IMR-90 (cell line): ENCODE data around the gene CCDC69. TPM values are rescaled to one million over a fixed set of nuclear protein-coding genes. Genes with fewer than 3 reads are reported as not detected.

ENCODE experiments used
- ATAC-seq: fragments of 200-7000 bp; cut with Tn5 transposase; 2 replicates; pipeline ENCODE4 v1.9.1; 2020; ENCODE audit warnings: low read depth, mild to moderate bottlenecking, moderate library complexity
- BruUV-seq: library from RNA; stranded (reverse); fragments of 400-500 nt; replicated peaks from 2 replicates; lab custom pipeline; 2021; lab: Mats Ljungman, UMichigan
- CTCF ChIA-PET: fragments of 300-600 bp; formaldehyde crosslinking; extraction: SDS; loops from one replicate; lab custom pipeline; 2021; ENCODE audit warnings: antibody characterized with exemption; lab: Yijun Ruan, JAX
- POLR2A ChIA-PET: fragments of 300-600 bp; sonication (Branson Sonifier 250); formaldehyde crosslinking; loops from one replicate; lab custom pipeline; 2022; ENCODE audit warnings: antibody characterized with exemption; ENCODE audit not compliant: unreplicated experiment; lab: Charles Lee
- DNase-seq: peaks from one replicate; pipeline ENCODE4 v3.0.0; 2013
- H2AFZ ChIP-seq: replicated peaks from 2 replicates; pipeline ENCODE3; 2013; ENCODE audit warnings: low read length, mild to moderate bottlenecking; ENCODE audit not compliant: poor library complexity
- H2AK5ac ChIP-seq: 2 replicates; pipeline ENCODE4 v1.6.1; 2013; ENCODE audit warnings: low read depth, low read length, inconsistent platforms
- H2AK9ac ChIP-seq: replicated peaks from 2 replicates; pipeline ENCODE3; 2013; ENCODE audit warnings: mild to moderate bottlenecking, low read depth, low read length, moderate library complexity; ENCODE audit not compliant: poor library complexity
- H2BK120ac ChIP-seq: 2 replicates; pipeline ENCODE4 v1.6.1; 2013; ENCODE audit warnings: low read depth, low read length, inconsistent platforms
- H2BK15ac ChIP-seq: 3 replicates; pipeline ENCODE4 v1.6.1; 2013; ENCODE audit warnings: low read depth, low read length, inconsistent platforms
- H2BK20ac ChIP-seq: 2 replicates; pipeline ENCODE4 v1.6.1; 2013; ENCODE audit warnings: low read depth, mild to moderate bottlenecking, inconsistent platforms, low read length, moderate library complexity
- H2BK5ac ChIP-seq: 2 replicates; pipeline ENCODE4 v1.6.1; 2013; ENCODE audit warnings: mild to moderate bottlenecking, low read depth, low read length, inconsistent platforms; ENCODE audit not compliant: poor library complexity, severe bottlenecking
- H3K14ac ChIP-seq: replicated peaks from 2 replicates; pipeline ENCODE4 v1.6.1; 2013; ENCODE audit warnings: low read depth, low read length, inconsistent platforms
- H3K18ac ChIP-seq: 2 replicates; pipeline ENCODE4 v1.6.1; 2013; ENCODE audit warnings: low read depth, low read length, control low read depth
- H3K23ac ChIP-seq: 2 replicates; pipeline ENCODE4 v1.6.1; 2013; ENCODE audit warnings: low read depth, low read length, inconsistent platforms
- H3K27ac ChIP-seq: 2 replicates; pipeline ENCODE4 v1.5.1; 2013; ENCODE audit warnings: mild to moderate bottlenecking, control low read depth, low read length; ENCODE audit not compliant: insufficient read depth
- H3K27me3 ChIP-seq: 2 replicates; pipeline ENCODE4 v1.6.1; 2013; ENCODE audit warnings: low read length; ENCODE audit not compliant: control insufficient read depth, insufficient read depth
- H3K36me3 ChIP-seq: 2 replicates; pipeline ENCODE4 v1.6.1; 2013; ENCODE audit warnings: low read length, mixed read lengths; ENCODE audit not compliant: control insufficient read depth, insufficient read depth
- H3K4ac ChIP-seq: 2 replicates; pipeline ENCODE4 v1.6.1; 2013; ENCODE audit warnings: low read depth, low read length, inconsistent platforms
- H3K4me1 ChIP-seq: 2 replicates; pipeline ENCODE4 v1.6.1; 2013; ENCODE audit warnings: low read length, mixed read lengths; ENCODE audit not compliant: control insufficient read depth, insufficient read depth
- H3K4me2 ChIP-seq: 2 replicates; pipeline ENCODE4 v1.6.1; 2013; ENCODE audit warnings: low read depth, mild to moderate bottlenecking, control low read depth, low read length, moderate library complexity
- H3K4me3 ChIP-seq: 2 replicates; pipeline ENCODE4 v1.5.1; 2013; ENCODE audit warnings: low read depth, mild to moderate bottlenecking, control low read depth, low read length, moderate library complexity; ENCODE audit not compliant: insufficient read depth
- H3K56ac ChIP-seq: 2 replicates; pipeline ENCODE4 v1.6.1; 2013; ENCODE audit warnings: low read length, inconsistent platforms; ENCODE audit not compliant: insufficient read depth; ENCODE audit errors: extremely low read depth
- H3K79me1 ChIP-seq, 2 experiments: 2 replicates each; pipeline ENCODE4 v1.6.1; 2013; ENCODE audit warnings: low read length in 2 of 2, inconsistent platforms in 1 of 2, low read depth in 1 of 2
- H3K9ac ChIP-seq: 2 replicates; pipeline ENCODE4 v1.6.1; 2013; ENCODE audit warnings: low read depth, low read length, control low read depth
- H3K9me1 ChIP-seq: 2 replicates; pipeline ENCODE4 v1.6.1; 2013; ENCODE audit warnings: low read length, inconsistent platforms; ENCODE audit not compliant: insufficient read depth
- H3K9me3 ChIP-seq: 2 replicates; pipeline ENCODE4 v1.6.1; 2013; ENCODE audit warnings: low read length; ENCODE audit not compliant: control insufficient read depth, insufficient read depth
- H4K20me1 ChIP-seq: 2 replicates; pipeline ENCODE4 v1.6.1; 2013; ENCODE audit warnings: low read length, inconsistent platforms; ENCODE audit not compliant: insufficient read depth
- H4K5ac ChIP-seq: 2 replicates; pipeline ENCODE4 v1.6.1; 2013; ENCODE audit warnings: mild to moderate bottlenecking, low read depth, low read length, control low read depth
- H4K8ac ChIP-seq, 2 experiments: 2 replicates each; pipeline ENCODE4 v1.6.1; 2013; ENCODE audit warnings: low read depth in 2 of 2, low read length in 2 of 2, control low read depth in 1 of 2, inconsistent platforms in 1 of 2
- H4K91ac ChIP-seq: 2 replicates; pipeline ENCODE4 v1.6.1; 2013; ENCODE audit warnings: low read depth, low read length, inconsistent platforms; ENCODE audit not compliant: insufficient read depth
- BHLHE40 ChIP-seq: fragments of 150-350 bp; IDR thresholded peaks from 2 replicates; pipeline ENCODE4 v1.6.1; 2016; ENCODE audit warnings: mild to moderate bottlenecking, low read depth, low read length
- CEBPB ChIP-seq: IDR thresholded peaks from 2 replicates; pipeline ENCODE4 v1.6.1; 2012; ENCODE audit warnings: low read depth, low read length, improper control_type of control experiment
- CHD1 ChIP-seq: IDR thresholded peaks from 2 replicates; pipeline ENCODE4 v1.6.1; 2012; ENCODE audit warnings: low read depth, low read length, improper control_type of control experiment
- CTCF ChIP-seq: conservative IDR thresholded peaks from 2 replicates; pipeline ENCODE4 v1.5.1; 2012; ENCODE audit warnings: mild to moderate bottlenecking, low read depth, low read length, improper control_type of control experiment
- FOS ChIP-seq: fragments of 150-350 bp; IDR thresholded peaks from 2 replicates; pipeline ENCODE4 v1.6.1; 2016; ENCODE audit warnings: low read depth, low read length
- MAFK ChIP-seq: IDR thresholded peaks from 2 replicates; pipeline ENCODE4 v1.6.1; 2012; ENCODE audit warnings: low read depth, low read length, improper control_type of control experiment
- MAZ ChIP-seq: IDR thresholded peaks from 2 replicates; pipeline ENCODE4 v1.6.1; 2012; ENCODE audit warnings: low read depth, mild to moderate bottlenecking, low read length, improper control_type of control experiment, moderate library complexity, borderline replicate concordance
- MXI1 ChIP-seq: IDR thresholded peaks from 2 replicates; pipeline ENCODE4 v1.6.1; 2012; ENCODE audit warnings: low read depth, mild to moderate bottlenecking, low read length, moderate library complexity, borderline replicate concordance
- POLR2A ChIP-seq: IDR thresholded peaks from 2 replicates; pipeline ENCODE4 v1.6.1; 2012; ENCODE audit warnings: mild to moderate bottlenecking, low read depth, low read length
- RAD21 ChIP-seq: IDR thresholded peaks from 2 replicates; pipeline ENCODE4 v1.6.1; 2012; ENCODE audit warnings: low read length, improper control_type of control experiment
- RCOR1 ChIP-seq: IDR thresholded peaks from 2 replicates; pipeline ENCODE4 v1.6.1; 2012; ENCODE audit warnings: mild to moderate bottlenecking, low read length, improper control_type of control experiment; ENCODE audit not compliant: insufficient replicate concordance
- RFX5 ChIP-seq: IDR thresholded peaks from 2 replicates; pipeline ENCODE4 v1.8.0; 2012; ENCODE audit warnings: low read depth, mild to moderate bottlenecking, low read length, moderate library complexity
- SMC3 ChIP-seq: fragments of 150-350 bp; IDR thresholded peaks from 2 replicates; pipeline ENCODE4 v1.6.1; 2016; ENCODE audit warnings: low read depth, mild to moderate bottlenecking, antibody characterized with exemption, low read length, moderate library complexity
- WGBS, 2 experiments: methylation state at CpG; one replicate each; pipeline versions ENCODE4 v1.1.5 to v1.1.7; 2013; ENCODE audit warnings: missing lambda C conversion rate in 2 of 2; ENCODE audit not compliant: insufficient read length in 1 of 2; ENCODE audit errors: extremely low coverage in 2 of 2; 5-methylcytosine and 5-hydroxymethylcytosine counted together
- dilution Hi-C: fragments of 300-500 bp; cut with HindIII; formaldehyde crosslinking; loops from one replicate; pipeline ENCODE4 v1.14.3; 2018; ENCODE audit warnings: low sequenced_read_pairs; ENCODE audit not compliant: unreplicated experiment
- in situ Hi-C: fragments of 300-500 bp; cut with MboI; formaldehyde crosslinking; loops from 3 replicates; pipeline ENCODE4 v1.14.3; 2019; ENCODE audit warnings: low sequenced_read_pairs, inconsistent platforms, mixed read lengths
- intact Hi-C: fragments of 100-400 bp; cut with micrococcal nuclease; formaldehyde crosslinking; loops from 2 replicates; pipeline ENCODE4 v1.10.0; 2022
- polyA plus RNA-seq, 3 experiments: library from polyadenylated mRNA; depleted of rRNA; stranded (reverse); fragments of >200 nt; gene quantifications; 2 replicates each; pipeline ENCODE4 v1.2.3, GENCODE V29; 2012; ENCODE audit warnings: low replicate concordance in 1 of 3
- total RNA-seq: library from RNA; depleted of rRNA; stranded (reverse); fragments of >200 nt; gene quantifications from 2 replicates; pipeline ENCODE4 v1.2.3, GENCODE V29; 2012
- TF ChIP-seq, protein P1 (sequence below): fragments of 150-350 bp; IDR thresholded peaks from 2 replicates; pipeline ENCODE4 v1.6.1; 2017; ENCODE audit warnings: mild to moderate bottlenecking, antibody characterized with exemption, low read length, low read depth

The CCDC69 gene
- total and polyA plus RNA-seq, 2 of the 4 experiments (the other 2 are of a cell fraction): 0.36 to 0.48 TPM

DNA sequence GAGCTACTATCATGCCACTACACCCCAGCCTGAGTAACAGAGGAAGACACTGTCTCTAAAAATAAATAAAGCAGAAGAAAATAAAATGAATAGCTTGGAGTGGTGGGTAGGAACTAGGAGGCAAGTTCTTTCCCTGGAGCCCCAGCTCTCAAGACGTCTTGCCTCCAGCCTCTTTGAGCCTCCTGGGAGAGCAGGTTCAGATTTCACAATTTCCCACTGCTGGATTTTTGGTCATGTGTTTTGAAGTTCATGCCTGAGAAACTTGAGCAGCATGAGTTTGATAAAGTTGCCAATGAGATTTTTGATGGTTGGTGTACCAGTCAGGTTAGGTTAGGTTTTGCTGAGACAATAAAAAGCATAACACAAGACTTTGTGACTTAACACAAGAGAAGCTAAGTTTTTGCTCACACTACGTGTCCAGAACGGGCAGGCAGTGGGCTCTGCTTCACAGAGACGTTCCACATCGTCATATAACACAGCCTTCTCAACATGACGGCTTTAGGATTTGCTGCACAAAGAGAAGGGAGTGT, 4.1 kb upstream of the CCDC69 start:
- H3K9ac ChIP-seq: no peak overlapping the region
- no peaks in the 10 kb centered on the region for H3K9me3 ChIP-seq
- no peak overlapping the region for H2AK5ac ChIP-seq
- no peaks in the 10 kb centered on the region for H3K36me3 ChIP-seq
- no peak overlapping the region for H3K4ac ChIP-seq
- H4K5ac ChIP-seq: no peak overlapping the region
- no peak overlapping the region for H2AK9ac ChIP-seq
- dilution Hi-C loops: no loop called here
- ATAC-seq (no peak), DNase-seq (no peak)
- H3K4me1 ChIP-seq: no peaks in the 10 kb centered on the region
- ChIA-PET CTCF (interaction anchor here (0.5 to 1.4 kb wide), 2 partner anchors 11 to 25 kb away, joined by 3 to 5 read pairs; no protein-coding TSS in a partner anchor), POLR2A (no interaction called here)
- no peak overlapping the region for H2BK15ac ChIP-seq
- H4K91ac ChIP-seq: no peak overlapping the region
- peaks cover 25% of the 10 kb centered on the region for H3K27me3 ChIP-seq
- no peak overlapping the region for H2AFZ ChIP-seq
- BruUV-seq: no TSS peak
- no CpG with 5 or more reads among the region's 6 CpGs for WGBS, 2 experiments
- H3K27ac ChIP-seq: no peak overlapping the region
- H3K79me1 ChIP-seq: no peaks in the 10 kb centered on the region
- H3K56ac ChIP-seq: no peak overlapping the region
- no peak overlapping the region for H4K8ac ChIP-seq
- H2BK5ac ChIP-seq: no peak overlapping the region
- no peak overlapping the region for H3K4me3 ChIP-seq
- no peak overlapping the region for H3K23ac ChIP-seq
- no peak overlapping the region for H3K18ac ChIP-seq
- no peaks in the 10 kb centered on the region for H3K9me1 ChIP-seq
- H4K20me1 ChIP-seq: no peaks in the 10 kb centered on the region
- intact Hi-C loops: no loop called here
- in situ Hi-C loops: no loop called here
- no peak overlapping the region for H3K14ac ChIP-seq
- no peak overlapping the region for H3K4me2 ChIP-seq
- H2BK20ac ChIP-seq: no peak overlapping the region
- H2BK120ac ChIP-seq: no peak overlapping the region
- no peak for TF ChIP-seq RFX5
- TF ChIP-seq POLR2A: no peak
- TF ChIP-seq RAD21: no peak
- no peak for TF ChIP-seq MAFK
- no peak for TF ChIP-seq BHLHE40
- TF ChIP-seq CHD1: no peak
- TF ChIP-seq SMC3: no peak
- TF ChIP-seq CEBPB: no peak
- TF ChIP-seq FOS: no peak
- TF ChIP-seq MAZ: no peak
- no peak for TF ChIP-seq CTCF
- TF ChIP-seq, protein P1, sequence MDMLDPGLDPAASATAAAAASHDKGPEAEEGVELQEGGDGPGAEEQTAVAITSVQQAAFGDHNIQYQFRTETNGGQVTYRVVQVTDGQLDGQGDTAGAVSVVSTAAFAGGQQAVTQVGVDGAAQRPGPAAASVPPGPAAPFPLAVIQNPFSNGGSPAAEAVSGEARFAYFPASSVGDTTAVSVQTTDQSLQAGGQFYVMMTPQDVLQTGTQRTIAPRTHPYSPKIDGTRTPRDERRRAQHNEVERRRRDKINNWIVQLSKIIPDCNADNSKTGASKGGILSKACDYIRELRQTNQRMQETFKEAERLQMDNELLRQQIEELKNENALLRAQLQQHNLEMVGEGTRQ: no peak
- TF ChIP-seq MXI1: no peak
- no peak for TF ChIP-seq RCOR1
